ENCODE data around the gene TREX2.

DNA sequence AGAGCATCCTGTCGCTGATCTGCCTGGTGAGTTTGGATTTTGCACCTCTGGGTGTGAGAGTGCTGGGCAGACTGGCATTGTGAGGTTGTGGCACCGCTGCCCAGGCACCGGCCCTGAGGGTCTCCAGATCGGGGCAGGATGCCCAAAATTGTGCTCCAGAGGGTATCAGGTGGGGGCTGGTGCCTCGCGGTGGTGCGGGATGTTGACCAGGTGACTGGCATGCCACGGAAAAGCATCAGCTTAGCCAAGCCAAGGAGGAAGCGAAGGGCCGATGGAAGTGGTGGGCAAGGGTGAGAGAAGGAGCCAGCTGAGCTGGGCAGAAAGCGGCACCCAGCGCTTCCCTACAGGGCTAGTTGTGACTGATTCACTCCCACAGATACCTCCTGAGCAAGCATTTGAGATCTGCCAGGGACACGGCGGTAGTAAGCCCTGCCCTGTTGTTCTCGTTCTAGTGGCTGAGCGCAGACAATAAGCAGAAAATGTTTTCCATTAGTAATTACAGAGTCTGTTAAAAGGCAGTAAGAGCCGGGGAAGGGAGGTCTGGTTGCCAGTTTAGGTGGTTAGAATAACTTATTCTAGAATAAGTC lies 33.8 kb downstream of the TREX2 start:
- TF ChIP-seq POLR2A (IDR thresholded peaks at IDR 0.05; ENCODE audit: extremely low read depth, insufficient read length) (no peak), MYC (IDR thresholded peaks at IDR 0.05; ENCODE audit: low read depth, low read length) (no peak)
- TF ChIP-seq, protein P1, sequence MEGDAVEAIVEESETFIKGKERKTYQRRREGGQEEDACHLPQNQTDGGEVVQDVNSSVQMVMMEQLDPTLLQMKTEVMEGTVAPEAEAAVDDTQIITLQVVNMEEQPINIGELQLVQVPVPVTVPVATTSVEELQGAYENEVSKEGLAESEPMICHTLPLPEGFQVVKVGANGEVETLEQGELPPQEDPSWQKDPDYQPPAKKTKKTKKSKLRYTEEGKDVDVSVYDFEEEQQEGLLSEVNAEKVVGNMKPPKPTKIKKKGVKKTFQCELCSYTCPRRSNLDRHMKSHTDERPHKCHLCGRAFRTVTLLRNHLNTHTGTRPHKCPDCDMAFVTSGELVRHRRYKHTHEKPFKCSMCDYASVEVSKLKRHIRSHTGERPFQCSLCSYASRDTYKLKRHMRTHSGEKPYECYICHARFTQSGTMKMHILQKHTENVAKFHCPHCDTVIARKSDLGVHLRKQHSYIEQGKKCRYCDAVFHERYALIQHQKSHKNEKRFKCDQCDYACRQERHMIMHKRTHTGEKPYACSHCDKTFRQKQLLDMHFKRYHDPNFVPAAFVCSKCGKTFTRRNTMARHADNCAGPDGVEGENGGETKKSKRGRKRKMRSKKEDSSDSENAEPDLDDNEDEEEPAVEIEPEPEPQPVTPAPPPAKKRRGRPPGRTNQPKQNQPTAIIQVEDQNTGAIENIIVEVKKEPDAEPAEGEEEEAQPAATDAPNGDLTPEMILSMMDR (IDR thresholded peaks at IDR 0.05; ENCODE audit: low read depth, low read length), result no peak
- TF ChIP-seq, protein P2, sequence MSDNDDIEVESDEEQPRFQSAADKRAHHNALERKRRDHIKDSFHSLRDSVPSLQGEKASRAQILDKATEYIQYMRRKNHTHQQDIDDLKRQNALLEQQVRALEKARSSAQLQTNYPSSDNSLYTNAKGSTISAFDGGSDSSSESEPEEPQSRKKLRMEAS (IDR thresholded peaks at IDR 0.05; ENCODE audit: low read depth, low read length), result no peak
